GM12874 (cell line): ENCODE results near the gene WSB1.

Experiments
- TF ChIP-seq, protein P1 (sequence below): IDR thresholded peaks from 2 replicates; pipeline ENCODE4 v1.5.1; 2011; ENCODE audit warnings: low read depth, mild to moderate bottlenecking, control low read depth, low read length, moderate library complexity; ENCODE audit not compliant: insufficient read depth

Gene WSB1

GRCh38 chr17:27268394-27269085, 25.4 kb upstream of the WSB1 start:
- TF ChIP-seq, protein P1, sequence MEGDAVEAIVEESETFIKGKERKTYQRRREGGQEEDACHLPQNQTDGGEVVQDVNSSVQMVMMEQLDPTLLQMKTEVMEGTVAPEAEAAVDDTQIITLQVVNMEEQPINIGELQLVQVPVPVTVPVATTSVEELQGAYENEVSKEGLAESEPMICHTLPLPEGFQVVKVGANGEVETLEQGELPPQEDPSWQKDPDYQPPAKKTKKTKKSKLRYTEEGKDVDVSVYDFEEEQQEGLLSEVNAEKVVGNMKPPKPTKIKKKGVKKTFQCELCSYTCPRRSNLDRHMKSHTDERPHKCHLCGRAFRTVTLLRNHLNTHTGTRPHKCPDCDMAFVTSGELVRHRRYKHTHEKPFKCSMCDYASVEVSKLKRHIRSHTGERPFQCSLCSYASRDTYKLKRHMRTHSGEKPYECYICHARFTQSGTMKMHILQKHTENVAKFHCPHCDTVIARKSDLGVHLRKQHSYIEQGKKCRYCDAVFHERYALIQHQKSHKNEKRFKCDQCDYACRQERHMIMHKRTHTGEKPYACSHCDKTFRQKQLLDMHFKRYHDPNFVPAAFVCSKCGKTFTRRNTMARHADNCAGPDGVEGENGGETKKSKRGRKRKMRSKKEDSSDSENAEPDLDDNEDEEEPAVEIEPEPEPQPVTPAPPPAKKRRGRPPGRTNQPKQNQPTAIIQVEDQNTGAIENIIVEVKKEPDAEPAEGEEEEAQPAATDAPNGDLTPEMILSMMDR = no peak

- TF ChIP-seq, protein P1 = no peak
Measured at GRCh38 chr17:27269201-27269600, 24.7 kb upstream of the WSB1 start.

DNA sequence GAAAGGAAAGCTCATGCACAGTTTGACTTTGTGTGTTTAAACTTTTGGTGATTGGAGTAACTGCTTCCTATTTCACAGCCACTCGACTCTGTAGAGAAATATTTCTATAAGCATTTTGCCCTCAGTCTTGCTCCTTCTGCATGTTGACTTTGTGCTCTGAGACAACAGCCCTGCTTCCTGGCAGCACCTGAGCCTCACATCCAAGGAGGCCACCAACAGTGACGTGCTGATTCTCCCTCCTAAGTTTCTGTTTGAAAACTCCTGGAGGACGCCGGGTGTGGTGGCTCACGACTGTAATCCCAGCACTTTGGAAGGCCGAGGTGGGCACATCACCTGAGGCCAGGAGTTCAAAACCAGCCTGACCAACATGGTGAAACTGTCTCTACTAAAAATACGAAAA, 23.9 kb upstream of the WSB1 start:
- TF ChIP-seq, protein P1 = no peak

GRCh38 chr17:27276653-27277156, 17.2 kb upstream of the WSB1 start:
- TF ChIP-seq, protein P1 = no peak

DNA sequence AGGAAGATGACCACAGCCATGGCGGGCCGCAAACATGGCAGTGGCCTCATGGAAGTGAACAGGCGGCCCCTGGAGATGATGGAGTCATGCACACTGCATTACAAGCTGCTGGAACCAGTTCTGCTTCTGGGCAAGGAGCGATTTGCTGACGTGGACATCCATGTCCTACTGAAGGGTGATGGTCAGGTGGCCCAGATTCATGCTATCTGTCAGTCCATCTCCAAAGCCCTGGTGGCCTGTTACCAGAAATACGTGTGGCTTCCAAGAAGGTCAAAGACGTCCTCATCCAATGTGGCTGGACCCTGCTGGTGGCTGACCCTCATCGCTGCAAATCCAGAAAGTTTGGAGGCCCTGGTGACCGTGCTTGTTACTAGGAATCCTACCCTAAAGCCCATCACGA, 13.4 kb upstream of the WSB1 start:
- TF ChIP-seq, protein P1 = no peak

DNA sequence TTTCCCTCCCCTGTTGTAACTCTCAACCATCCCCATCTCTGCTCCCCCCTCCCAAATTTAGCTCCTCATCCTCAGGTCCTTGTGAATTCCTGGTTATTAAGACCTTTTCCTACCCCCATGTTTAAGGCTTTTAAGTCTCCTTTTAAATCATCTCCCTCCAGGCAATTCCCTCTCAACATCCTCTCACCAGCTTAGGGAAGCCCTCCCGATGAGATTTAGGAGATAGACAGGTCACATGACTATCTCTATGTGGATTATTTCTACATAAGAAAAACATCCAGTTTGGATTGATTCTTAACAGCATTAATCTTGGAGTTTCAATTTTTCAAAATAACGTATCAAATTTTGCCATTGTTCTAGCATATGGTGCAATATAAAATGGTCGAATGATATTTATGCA, 12.5 kb upstream of the WSB1 start:
- TF ChIP-seq, protein P1 = no peak

GRCh38 chr17:27282054-27282551, 11.8 kb upstream of the WSB1 start:
- TF ChIP-seq, protein P1 = no peak
